PFSK-1 (cell line): Measurements from ENCODE around the gene SLC26A8.

Source experiments
- SIN3A ChIP-seq: IDR thresholded peaks from 2 replicates; pipeline ENCODE4 v1.6.1; 2012; ENCODE audit warnings: mild to moderate bottlenecking, low read length, moderate library complexity, borderline replicate concordance; ENCODE audit not compliant: insufficient read depth
- TF ChIP-seq, protein P1 (sequence below), 2 experiments: IDR thresholded peaks; 2 replicates each; pipeline versions ENCODE4 v1.6.1 to v1.8.0; 2011 to 2012; ENCODE audit warnings: low read depth in 2 of 2, low read length in 2 of 2, control low read depth in 1 of 2, inconsistent platforms in 1 of 2, mild to moderate bottlenecking in 1 of 2, moderate library complexity in 1 of 2; ENCODE audit not compliant: insufficient read depth in 1 of 2

GRCh38 chr6:36033935-36034334 lies 9.5 kb upstream of the SLC26A8 start:
- TF ChIP-seq, protein P1, sequence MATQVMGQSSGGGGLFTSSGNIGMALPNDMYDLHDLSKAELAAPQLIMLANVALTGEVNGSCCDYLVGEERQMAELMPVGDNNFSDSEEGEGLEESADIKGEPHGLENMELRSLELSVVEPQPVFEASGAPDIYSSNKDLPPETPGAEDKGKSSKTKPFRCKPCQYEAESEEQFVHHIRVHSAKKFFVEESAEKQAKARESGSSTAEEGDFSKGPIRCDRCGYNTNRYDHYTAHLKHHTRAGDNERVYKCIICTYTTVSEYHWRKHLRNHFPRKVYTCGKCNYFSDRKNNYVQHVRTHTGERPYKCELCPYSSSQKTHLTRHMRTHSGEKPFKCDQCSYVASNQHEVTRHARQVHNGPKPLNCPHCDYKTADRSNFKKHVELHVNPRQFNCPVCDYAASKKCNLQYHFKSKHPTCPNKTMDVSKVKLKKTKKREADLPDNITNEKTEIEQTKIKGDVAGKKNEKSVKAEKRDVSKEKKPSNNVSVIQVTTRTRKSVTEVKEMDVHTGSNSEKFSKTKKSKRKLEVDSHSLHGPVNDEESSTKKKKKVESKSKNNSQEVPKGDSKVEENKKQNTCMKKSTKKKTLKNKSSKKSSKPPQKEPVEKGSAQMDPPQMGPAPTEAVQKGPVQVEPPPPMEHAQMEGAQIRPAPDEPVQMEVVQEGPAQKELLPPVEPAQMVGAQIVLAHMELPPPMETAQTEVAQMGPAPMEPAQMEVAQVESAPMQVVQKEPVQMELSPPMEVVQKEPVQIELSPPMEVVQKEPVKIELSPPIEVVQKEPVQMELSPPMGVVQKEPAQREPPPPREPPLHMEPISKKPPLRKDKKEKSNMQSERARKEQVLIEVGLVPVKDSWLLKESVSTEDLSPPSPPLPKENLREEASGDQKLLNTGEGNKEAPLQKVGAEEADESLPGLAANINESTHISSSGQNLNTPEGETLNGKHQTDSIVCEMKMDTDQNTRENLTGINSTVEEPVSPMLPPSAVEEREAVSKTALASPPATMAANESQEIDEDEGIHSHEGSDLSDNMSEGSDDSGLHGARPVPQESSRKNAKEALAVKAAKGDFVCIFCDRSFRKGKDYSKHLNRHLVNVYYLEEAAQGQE (IDR thresholded peaks at IDR 0.05; ENCODE audit: insufficient read depth in 1 of 2, low read depth in 2 of 2, low read length in 2 of 2), result no peak
- no peak for TF ChIP-seq SIN3A
